TTC549 (cell line): ENCODE measurements around the gene SMAD3.

ENCODE experiments used
- FAIRE-seq: peaks from 2 replicates; lab custom pipeline; 2012; peaks lifted over from hg19 to GRCh38; lab: Jason Lieb, UNC

SMAD3 gene

DNA sequence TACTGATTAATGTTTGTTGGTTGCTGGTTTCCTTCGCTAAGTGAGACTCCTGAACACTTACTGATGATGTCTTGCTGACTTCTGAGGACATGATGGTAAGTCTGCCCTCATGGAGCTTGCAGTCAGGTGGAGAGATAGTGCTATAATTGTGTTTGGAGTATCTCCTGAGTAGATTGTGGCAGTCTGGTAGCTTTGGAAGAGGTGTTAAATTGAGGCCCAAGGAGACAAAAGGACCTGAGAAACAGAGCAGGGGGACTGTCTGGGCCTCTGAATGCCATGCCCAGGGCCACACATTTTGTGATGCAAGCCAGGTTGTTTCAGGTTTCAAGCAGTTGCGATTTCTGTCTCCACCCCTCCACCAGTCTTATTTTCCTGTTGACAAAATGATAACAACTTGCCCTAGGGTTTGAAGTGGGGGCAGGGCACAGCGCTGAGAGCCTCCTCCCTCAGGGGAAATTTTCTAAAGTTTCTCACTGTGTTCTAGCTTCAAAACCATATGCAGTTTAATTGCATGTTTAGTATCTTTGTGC is 16.7 kb downstream of the SMAD3 start:
- FAIRE-seq = no peak

- FAIRE-seq = no peak
Measured at GRCh38 chr15:67083135-67083762, 17.8 kb downstream of the SMAD3 start.

GRCh38 chr15:67084561-67084960 is 19.2 kb downstream of the SMAD3 start:
- FAIRE-seq = no peak

DNA sequence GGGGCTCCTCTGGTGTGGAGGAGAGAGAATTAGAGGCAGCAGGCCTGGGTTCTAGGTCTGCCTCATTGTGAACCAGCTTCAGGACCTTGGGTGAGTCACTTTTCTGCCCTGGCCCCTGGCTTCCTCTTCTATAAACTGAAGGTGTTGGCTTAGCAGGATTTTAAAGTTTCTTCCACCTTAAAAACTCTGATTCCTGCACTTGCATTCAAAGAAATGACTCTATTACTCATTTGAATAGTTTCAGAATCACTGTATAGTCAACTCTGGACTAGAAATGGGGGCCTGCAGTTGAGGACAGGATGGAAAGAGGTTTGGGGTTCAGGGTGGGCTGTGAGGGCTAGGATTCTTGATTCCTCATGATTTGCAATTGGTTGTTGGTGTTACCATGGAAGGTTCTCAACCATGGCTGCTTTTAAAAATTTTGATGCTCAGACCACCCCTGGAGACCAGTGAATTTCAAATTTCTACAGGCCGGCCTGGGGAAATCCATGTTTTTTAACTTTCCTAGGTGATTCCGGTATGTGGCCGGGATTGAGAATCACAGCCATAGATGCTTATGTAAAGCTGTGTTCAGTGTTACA is 19.9 kb downstream of the SMAD3 start:
- FAIRE-seq = no peak

GRCh38 chr15:67085818-67086636 is 20.6 kb downstream of the SMAD3 start:
- no peak for FAIRE-seq

- no peak for FAIRE-seq
Measured at GRCh38 chr15:67086637-67086914, 21.2 kb downstream of the SMAD3 start.

GRCh38 chr15:67087507-67088172 is 22.2 kb downstream of the SMAD3 start:
- FAIRE-seq = no peak

DNA sequence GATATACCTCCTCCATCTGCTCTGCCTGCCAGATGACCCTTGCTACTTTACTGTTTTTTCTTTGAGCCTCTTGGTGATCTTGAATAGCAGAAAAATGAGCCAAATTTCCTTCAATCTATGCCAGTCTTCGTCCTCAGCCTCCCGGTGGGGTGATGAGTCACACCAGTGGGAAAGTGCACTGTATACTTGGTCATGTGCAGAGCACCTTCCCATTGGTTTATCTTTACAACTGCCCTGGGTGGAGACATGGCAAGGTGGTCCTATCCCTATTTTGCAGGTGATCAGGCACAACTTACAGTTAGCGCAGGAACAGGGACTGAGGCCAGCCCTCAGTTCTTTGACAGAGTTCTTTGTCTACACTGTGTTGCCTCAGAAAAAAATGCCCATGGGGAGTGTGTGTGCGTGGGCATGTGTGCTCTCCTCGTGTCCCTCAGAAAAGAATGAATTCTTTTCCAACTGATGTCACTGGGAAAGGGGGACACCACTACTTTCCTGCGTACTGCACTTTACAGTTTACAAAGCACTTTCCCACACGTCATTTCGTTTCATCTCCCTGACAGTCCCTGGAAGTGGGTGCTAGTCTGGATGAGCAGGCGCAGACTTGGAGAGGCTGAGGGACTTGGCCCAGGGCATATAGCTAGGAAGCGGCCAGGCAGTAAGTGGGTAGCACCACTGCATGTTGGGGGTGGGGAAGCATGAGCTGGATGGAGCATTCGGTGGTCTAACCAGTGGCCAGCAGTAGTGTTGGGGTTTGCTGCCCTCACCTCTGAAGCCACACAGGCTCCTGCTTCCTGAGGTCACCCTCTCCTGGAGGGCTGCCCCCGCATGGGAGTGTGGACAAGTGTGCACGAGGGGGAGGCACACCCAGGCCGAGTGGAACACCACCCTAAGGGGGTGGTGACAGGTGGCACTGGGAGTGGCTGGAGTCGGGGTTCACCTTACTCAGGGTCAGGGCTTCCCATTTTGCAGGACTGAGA is 24.1 kb downstream of the SMAD3 start:
- FAIRE-seq = no peak

DNA sequence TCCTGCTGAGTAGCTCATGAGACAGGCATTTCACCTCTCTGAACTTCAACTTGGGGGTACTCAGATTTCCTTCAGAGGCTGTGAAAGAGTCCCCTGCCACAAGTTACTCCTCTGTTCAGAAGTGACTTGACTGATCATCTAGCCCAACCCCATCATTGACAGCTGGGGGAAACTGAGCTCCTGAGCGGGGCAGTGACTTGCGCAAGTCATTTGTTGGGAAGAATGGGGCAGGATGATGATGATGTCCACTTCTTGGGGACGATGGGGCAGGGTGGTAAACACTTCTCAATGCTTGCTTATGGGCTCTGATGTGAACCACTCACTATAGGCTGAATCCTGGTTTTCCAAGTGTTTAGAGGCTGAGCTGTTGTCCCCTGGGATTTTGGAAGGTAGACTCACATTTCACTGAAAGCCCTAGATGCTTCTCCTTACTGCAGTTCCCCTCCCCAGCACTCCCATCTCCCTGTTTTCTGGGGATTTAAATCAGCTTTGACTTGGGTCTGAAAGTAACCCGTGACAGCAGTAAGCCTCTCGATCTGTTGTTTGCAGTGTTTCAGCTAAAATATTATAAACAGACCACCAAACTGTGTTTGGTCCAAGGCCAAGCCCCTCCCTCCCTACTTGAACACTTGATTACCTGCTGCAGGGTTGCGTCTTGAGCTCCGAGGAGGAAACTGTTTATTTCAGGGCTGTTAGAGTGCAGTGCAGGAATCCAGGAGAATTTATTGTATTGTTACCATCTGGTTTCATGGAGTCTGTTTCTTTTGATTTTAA is 25.1 kb downstream of the SMAD3 start:
- no peak for FAIRE-seq

DNA sequence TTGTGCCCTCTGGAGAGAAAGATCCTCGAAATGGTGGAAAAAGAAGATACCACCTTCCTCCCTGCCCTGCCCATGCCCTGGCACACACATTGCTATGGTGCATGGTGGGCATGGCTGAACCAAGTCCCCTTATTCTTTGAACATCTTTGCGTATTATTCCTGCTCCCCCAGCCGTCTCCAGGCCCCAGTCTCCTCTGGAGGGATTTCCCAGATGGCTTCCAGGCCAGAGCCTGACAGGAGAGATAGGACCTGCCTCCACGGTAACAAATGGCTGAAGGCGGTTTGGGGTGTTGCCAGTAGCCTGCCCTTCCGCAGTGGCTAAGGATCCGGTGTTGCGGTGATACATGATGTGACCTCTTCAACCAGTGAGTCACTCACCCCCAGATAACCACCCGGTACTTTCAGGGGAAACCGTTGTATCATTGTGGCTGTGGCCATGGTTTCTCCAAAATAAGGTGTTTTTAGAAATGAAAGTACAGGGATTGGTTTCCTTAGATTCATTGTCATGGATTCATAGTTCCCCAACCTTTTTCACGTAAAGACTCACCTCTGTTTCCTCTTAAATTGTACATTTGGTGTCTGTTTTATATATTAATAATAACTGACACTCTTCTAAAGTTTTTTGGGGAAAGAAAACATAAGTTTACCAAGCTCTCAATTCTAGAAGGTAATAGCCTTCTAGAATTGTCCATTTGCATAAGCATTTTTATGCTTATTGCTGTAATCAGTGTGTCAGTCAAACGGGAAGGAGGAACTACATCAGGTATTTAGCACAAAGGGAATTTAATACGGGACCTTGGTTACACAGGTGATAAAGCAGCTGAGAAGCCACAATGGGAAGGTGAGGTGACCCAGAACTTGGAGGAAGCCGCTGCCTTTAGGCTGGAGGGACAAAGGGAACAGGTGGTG is 25.9 kb downstream of the SMAD3 start:
- no peak for FAIRE-seq

GRCh38 chr15:67091980-67092677 is 26.7 kb downstream of the SMAD3 start:
- FAIRE-seq = no peak

DNA sequence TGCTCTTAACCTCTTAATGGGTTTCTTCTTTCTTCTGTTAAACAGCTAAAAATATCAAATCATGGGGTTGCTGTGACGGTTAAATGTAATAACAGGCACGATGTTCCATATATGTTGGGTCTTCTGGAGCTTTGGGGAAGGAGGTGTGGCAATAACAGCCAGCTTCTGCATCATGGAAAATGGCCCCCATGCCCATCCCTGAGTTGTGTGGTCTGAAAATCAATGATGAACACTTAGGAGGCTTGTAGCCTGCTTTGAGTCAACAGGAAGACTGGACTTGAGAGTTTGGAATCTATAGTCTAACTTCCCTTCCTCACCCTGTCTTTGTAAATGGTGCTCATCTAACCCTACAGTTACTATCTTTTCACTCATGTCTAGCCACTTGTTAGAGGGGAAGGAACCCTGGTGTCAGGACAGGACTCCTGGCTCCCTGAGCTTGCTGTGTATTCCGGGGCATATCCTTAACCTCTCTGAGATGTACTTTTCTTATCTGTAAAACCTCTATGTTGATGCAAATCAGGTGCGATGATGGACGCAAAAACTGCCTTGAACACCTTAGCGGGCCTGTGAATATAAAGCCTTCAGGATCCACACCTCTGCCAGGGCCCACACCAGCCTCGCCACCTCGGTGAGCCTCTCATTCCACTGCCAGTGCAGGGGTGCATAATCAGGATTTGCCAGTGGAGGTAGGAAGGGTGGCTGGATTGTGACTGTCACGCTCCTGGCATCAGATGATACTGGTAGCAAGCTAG is 27.5 kb downstream of the SMAD3 start:
- FAIRE-seq = no peak

- no peak for FAIRE-seq
Measured at GRCh38 chr15:67093504-67093862, 28.1 kb downstream of the SMAD3 start.

DNA sequence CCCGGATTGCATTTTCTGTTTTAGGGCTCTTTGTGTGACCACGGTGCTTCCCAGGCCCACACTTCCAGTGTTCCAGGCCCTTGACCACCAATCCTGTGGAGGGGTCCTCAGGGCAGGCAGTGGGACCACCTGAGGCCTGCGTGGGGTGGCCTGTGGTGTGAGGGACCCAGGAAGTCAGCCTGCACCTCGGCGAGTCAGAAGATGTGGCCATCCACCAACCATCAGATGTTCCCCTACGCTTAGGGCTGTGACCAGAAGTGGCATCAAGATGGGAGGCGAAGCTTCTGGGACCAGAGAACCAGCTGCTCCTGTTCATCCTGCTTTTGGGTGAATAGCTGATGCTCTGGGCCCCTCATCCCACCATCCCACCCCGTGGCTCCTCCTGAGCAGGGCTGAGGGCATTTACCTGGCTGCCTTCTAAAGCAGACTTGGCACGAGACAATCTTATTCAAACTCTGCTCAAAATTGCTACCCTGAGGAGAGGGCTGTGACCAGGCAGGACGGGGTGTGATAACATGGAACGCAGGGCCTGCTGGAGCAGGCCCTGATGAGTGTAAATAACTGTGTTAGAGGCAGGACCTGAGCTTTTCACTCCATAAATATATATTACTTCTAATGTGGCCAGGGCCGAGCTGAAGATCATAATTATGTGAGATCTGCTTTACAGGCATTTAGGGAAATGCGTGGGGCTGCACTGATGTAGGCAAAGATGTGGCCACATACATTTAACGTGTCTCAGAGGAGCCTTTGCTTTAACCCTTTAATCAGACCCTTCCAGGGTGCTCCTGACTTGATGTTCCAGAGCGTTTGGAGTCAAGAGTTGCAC is 28.8 kb downstream of the SMAD3 start:
- no peak for FAIRE-seq

- FAIRE-seq = no peak
Measured at GRCh38 chr15:67095912-67096311, 30.5 kb downstream of the SMAD3 start.

- FAIRE-seq = no peak
Measured at GRCh38 chr15:67096546-67097294, 31.3 kb downstream of the SMAD3 start.

DNA sequence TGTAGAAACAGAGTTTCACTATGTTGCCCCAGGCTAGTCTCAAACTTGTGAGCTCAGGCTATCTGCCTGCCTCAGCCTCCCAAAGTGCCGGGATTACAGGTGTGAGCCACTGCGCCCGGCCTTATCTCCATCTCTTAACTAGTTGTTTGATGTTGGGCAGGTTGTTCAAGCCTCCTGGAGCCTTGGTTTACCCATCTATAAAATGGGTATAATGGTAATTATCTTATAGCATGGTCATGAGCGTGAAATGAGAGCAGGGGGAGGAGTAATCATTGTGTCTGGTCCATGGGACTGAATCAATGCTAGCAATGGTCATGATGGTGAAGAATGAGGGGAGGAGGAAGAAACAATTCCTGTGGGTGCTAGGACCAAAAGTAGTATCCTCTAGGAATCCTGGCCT is 32.0 kb downstream of the SMAD3 start:
- no peak for FAIRE-seq
